HepG2 (cell line): ENCODE measurements around the gene MARCHF2. TPM values are rescaled to one million over a fixed set of nuclear protein-coding genes. Genes with fewer than 3 reads are reported as not detected.
A peak's percentile ranks its signal among the peaks of the same experiment; 100 is the strongest.

ENCODE experiments used
- GABPB1 ChIP-seq: IDR thresholded peaks from 2 replicates; pipeline ENCODE4 v1.6.1; 2016; ENCODE audit warnings: mild to moderate bottlenecking, missing genetic modification reagents, moderate library complexity, missing compliant biosample characterization
- KDM4B ChIP-seq: sonication (generic); formaldehyde crosslinking; IDR thresholded peaks from 2 replicates; pipeline ENCODE4 v1.4.0; 2020; ENCODE audit warnings: missing genetic modification reagents
- KDM5A ChIP-seq: fragments of 200-600 bp; sonication (generic); IDR thresholded peaks from 2 replicates; pipeline ENCODE4 v1.7.0; 2018; ENCODE audit warnings: antibody characterized with exemption, mild to moderate bottlenecking, low read length, borderline replicate concordance
- MTF2 ChIP-seq: sonication (generic); formaldehyde crosslinking; IDR thresholded peaks from 2 replicates; pipeline ENCODE4 v1.5.0; 2020; ENCODE audit warnings: missing genetic modification reagents, borderline replicate concordance
- MYC ChIP-seq: sonication (generic); formaldehyde crosslinking; IDR thresholded peaks from 2 replicates; pipeline ENCODE4 v1.9.0; 2021; ENCODE audit warnings: missing genetic modification reagents, borderline replicate concordance
- POGZ ChIP-seq: sonication (generic); formaldehyde crosslinking; IDR thresholded peaks from 2 replicates; pipeline ENCODE4 v1.4.0; 2020; ENCODE audit warnings: mild to moderate bottlenecking, missing genetic modification reagents
- POLR2AphosphoS5 ChIP-seq: IDR thresholded peaks from 2 replicates; pipeline ENCODE4 v1.6.1; 2012; ENCODE audit warnings: low read depth, low read length
- RBM22 ChIP-seq: fragments of 200-400 bp; formaldehyde crosslinking; optimal IDR thresholded peaks from 2 replicates; pipeline ENCODE3; 2017; ENCODE audit warnings: mild to moderate bottlenecking, low read length, moderate library complexity
- SALL2 ChIP-seq: sonication (generic); formaldehyde crosslinking; IDR thresholded peaks from 2 replicates; pipeline ENCODE4 v1.8.1; 2023; ENCODE audit warnings: mild to moderate bottlenecking, missing genetic modification reagents, inconsistent platforms
- THAP11 ChIP-seq: IDR thresholded peaks from 2 replicates; pipeline ENCODE4 v1.6.1; 2016; ENCODE audit warnings: missing biosample characterization, missing genetic modification reagents
- ZBTB25 ChIP-seq: IDR thresholded peaks from 2 replicates; pipeline ENCODE4 v1.6.1; 2018; ENCODE audit warnings: missing genetic modification reagents
- ZHX1 ChIP-seq: sonication (generic); formaldehyde crosslinking; IDR thresholded peaks from 2 replicates; pipeline ENCODE4 v1.8.1; 2022; ENCODE audit warnings: low read depth, mild to moderate bottlenecking, missing genetic modification reagents
- ZNF790 ChIP-seq: sonication (generic); formaldehyde crosslinking; IDR thresholded peaks from 2 replicates; pipeline ENCODE4 v1.8.0; 2022; ENCODE audit warnings: missing genetic modification reagents, mild to moderate bottlenecking, borderline replicate concordance
- ZZZ3 ChIP-seq: sonication (generic); formaldehyde crosslinking; IDR thresholded peaks from 2 replicates; pipeline ENCODE4 v1.4.0; 2020; ENCODE audit warnings: missing genetic modification reagents, mild to moderate bottlenecking, borderline replicate concordance
- polyA plus RNA-seq, 8 experiments: library from polyadenylated mRNA; depleted of rRNA in 3 of 8; stranded (reverse) in 7 of 8; unstranded in 1 of 8; fragments of >200 nt; fragmentation: Illumina TruSeq in 4 of 8; extraction: Trizol in 4 of 8; gene quantifications; 2 replicates each; pipeline versions ENCODE4 v1.2.1 to v1.2.3, GENCODE V29; 2011 to 2016; ENCODE audit warnings: low read depth in 4 of 8, missing spikeins in 1 of 8, mixed read lengths in 1 of 8; ENCODE audit not compliant: insufficient read depth in 1 of 8
- total RNA-seq, 5 experiments: library from RNA; depleted of rRNA; stranded (reverse); fragments of >200 nt; fragmentation: Illumina TruSeq; extraction: Trizol; gene quantifications; 2 replicates each; pipeline ENCODE4 v1.2.3, GENCODE V29; 2016; ENCODE audit warnings: low read depth in 1 of 5
- TF ChIP-seq, protein P1 (sequence below), 2 experiments: sonication (generic) in 1 of 2; formaldehyde crosslinking in 1 of 2; IDR thresholded peaks; 2 replicates each; pipeline versions ENCODE4 v1.4.0 to v1.6.1; 2018 to 2020; ENCODE audit warnings: missing genetic modification reagents in 2 of 2, borderline replicate concordance in 1 of 2, low read depth in 1 of 2, mild to moderate bottlenecking in 1 of 2, missing biosample characterization in 1 of 2
- TF ChIP-seq, protein P2 (sequence below): sonication (generic); formaldehyde crosslinking; IDR thresholded peaks from 2 replicates; pipeline ENCODE4 v1.4.0; 2020; ENCODE audit warnings: mild to moderate bottlenecking, missing genetic modification reagents
- TF ChIP-seq, protein P3 (sequence below): IDR thresholded peaks from 2 replicates; pipeline ENCODE4 v1.6.1; 2018; ENCODE audit warnings: missing genetic modification reagents, mild to moderate bottlenecking, missing compliant biosample characterization
- TF ChIP-seq, protein P4 (sequence below): sonication (generic); formaldehyde crosslinking; conservative IDR thresholded peaks from 2 replicates; pipeline ENCODE4 v1.8.0; 2022; ENCODE audit warnings: mild to moderate bottlenecking, moderate library complexity, missing genetic modification reagents

The MARCHF2 gene
- total and polyA plus RNA-seq, 2 of the 13 experiments (the other 11 are each of a cell fraction or from before 2014, with no cell fraction given): 12.7 to 13.0 TPM

DNA sequence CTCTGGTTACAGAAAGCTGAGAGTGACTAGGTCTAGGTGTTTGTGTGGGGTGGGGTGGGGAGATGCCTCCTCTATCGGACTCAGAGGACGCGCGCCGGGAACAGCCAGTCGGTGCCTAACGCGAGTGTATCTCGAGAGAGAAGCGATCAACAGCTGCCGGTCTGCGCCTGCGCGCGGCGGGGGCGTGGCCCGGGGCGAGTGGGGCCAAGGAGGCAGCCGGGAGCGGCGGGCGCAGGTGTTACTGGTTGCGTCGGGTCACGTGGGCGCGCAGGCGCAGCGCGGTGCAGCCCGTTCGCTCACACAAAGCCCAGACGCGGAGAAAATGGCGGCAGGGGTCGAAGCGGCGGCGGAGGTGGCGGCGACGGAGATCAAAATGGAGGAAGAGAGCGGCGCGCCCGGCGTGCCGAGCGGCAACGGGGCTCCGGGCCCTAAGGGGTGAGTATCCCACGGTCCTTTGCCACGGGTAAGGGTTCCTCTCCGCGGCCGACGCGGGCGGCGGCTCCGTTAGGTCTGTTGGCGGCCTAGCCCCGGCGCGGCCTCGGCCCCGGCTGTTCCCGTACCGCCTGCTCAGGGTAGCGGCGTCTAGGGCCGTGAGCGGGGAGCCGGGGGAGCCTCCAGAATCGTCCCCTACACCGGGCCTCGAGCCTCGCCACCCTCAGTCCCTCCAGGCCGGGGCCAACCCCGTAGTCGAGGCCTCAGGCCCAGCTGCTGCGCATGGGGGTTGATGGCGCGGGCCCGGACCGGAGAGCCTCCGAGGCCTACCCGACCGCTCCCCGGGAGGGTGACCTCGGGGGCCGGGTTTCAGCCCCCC, 31.8 kb downstream of the MARCHF2 start, which contains the start of gene HNRNPM (continued):
- TF ChIP-seq, protein P1, sequence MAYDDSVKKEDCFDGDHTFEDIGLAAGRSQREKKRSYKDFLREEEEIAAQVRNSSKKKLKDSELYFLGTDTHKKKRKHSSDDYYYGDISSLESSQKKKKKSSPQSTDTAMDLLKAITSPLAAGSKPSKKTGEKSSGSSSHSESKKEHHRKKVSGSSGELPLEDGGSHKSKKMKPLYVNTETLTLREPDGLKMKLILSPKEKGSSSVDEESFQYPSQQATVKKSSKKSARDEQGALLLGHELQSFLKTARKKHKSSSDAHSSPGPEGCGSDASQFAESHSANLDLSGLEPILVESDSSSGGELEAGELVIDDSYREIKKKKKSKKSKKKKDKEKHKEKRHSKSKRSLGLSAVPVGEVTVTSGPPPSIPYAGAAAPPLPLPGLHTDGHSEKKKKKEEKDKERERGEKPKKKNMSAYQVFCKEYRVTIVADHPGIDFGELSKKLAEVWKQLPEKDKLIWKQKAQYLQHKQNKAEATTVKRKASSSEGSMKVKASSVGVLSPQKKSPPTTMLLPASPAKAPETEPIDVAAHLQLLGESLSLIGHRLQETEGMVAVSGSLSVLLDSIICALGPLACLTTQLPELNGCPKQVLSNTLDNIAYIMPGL (CRISPR knock-in tag; IDR thresholded peaks at IDR 0.05; ENCODE audit: borderline replicate concordance in 1 of 2, low read depth in 1 of 2): peak in 1 of 2 experiments; percentile 76; a peak in 3 of 4 replicates
- TF ChIP-seq ZNF790 (peak; percentile 89; the same call in 1 of the 2 replicates), ZBTB25 (0 out of 2 replicates have a peak, but pooled peaks have one; percentile 28), POGZ (CRISPR knock-in tag) (peak; percentile 35; the same call in 1 of the 2 replicates), KDM4B (0 out of 2 replicates have a peak, but pooled peaks have one; percentile 17), GABPB1 (CRISPR knock-in tag) (peak; percentile 71), MTF2 (CRISPR knock-in tag) (peak; percentile 88; the same call in 1 of the 2 replicates), MYC (0 out of 2 replicates have a peak, but pooled peaks have one; percentile 42), ZHX1 (CRISPR knock-in tag) (peak; percentile 76; the same call in 1 of the 2 replicates), SALL2 (CRISPR knock-in tag) (peak; percentile 43; the same call in 1 of the 2 replicates), RBM22 (no peak), THAP11 (peak; percentile 71), POLR2AphosphoS5 (peak; percentile 88), ZZZ3 (CRISPR knock-in tag) (peak; percentile 51; the same call in 1 of the 2 replicates), KDM5A (peak; percentile 20; the same call in 1 of the 2 replicates)
- TF ChIP-seq, protein P2, sequence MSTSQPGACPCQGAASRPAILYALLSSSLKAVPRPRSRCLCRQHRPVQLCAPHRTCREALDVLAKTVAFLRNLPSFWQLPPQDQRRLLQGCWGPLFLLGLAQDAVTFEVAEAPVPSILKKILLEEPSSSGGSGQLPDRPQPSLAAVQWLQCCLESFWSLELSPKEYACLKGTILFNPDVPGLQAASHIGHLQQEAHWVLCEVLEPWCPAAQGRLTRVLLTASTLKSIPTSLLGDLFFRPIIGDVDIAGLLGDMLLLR (CRISPR knock-in tag): peak; percentile 55; the same call in 1 of the 2 replicates
- TF ChIP-seq, protein P3, sequence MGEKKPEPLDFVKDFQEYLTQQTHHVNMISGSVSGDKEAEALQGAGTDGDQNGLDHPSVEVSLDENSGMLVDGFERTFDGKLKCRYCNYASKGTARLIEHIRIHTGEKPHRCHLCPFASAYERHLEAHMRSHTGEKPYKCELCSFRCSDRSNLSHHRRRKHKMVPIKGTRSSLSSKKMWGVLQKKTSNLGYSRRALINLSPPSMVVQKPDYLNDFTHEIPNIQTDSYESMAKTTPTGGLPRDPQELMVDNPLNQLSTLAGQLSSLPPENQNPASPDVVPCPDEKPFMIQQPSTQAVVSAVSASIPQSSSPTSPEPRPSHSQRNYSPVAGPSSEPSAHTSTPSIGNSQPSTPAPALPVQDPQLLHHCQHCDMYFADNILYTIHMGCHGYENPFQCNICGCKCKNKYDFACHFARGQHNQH (CRISPR knock-in tag): peak; percentile 47
- TF ChIP-seq, protein P4, sequence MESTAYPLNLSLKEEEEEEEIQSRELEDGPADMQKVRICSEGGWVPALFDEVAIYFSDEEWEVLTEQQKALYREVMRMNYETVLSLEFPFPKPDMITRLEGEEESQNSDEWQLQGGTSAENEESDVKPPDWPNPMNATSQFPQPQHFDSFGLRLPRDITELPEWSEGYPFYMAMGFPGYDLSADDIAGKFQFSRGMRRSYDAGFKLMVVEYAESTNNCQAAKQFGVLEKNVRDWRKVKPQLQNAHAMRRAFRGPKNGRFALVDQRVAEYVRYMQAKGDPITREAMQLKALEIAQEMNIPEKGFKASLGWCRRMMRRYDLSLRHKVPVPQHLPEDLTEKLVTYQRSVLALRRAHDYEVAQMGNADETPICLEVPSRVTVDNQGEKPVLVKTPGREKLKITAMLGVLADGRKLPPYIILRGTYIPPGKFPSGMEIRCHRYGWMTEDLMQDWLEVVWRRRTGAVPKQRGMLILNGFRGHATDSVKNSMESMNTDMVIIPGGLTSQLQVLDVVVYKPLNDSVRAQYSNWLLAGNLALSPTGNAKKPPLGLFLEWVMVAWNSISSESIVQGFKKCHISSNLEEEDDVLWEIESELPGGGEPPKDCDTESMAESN (CRISPR knock-in tag): peak; percentile 33; the same call in 1 of the 2 replicates
